GM18498 (cell line): ENCODE results near the gene NFKBIL1.
A peak's percentile ranks its signal among the peaks of the same experiment; 100 is the strongest.
"Not testable (repeated sequence)": the region's sequence is repeated elsewhere in the genome, so short reads cannot be mapped to it uniquely, and the experiment has no call there.

Experiments
- ATAC-seq: cut with Tn5 transposase; IDR thresholded peaks from one replicate; pipeline ENCODE4 v1.9.1; 2021; ENCODE audit warnings: mild to moderate bottlenecking, moderate library complexity; ENCODE audit not compliant: unreplicated experiment

Gene NFKBIL1

GRCh38 chr6:31580438-31580740 lies 33.0 kb downstream of the NFKBIL1 start:
- ATAC-seq, result no peak

DNA sequence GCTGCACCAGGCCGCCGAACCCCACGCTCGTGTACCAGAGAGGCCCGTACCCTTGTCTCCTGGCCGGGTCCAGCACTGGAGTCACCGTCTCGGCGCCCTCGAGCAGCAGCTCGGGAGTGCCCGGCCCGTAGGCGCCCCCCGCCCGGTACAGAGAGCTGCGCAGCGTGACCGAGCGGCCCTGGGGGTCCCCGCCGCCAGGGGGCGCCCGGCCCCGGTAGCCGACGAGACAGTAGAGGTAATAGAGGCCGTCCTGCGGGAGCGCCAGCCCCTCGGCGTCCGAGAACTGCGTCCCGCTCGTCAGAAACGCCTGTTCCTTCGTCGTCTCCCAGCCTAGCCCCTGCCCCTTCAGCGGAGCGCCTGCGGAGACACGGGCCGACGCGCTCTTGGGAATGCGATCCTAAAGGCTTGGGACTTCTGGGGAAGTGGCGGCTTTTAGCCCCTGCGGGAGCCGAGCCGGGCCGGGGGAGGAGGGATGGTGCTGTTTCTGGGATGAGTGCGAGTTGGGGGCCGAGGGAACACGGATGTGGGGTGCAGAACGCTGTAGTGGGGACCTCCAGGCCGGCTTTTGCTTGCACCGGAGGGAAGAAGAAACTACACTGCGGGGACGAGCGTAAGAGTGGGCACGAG lies 33.5 kb downstream of the NFKBIL1 start:
- no peak for ATAC-seq

DNA sequence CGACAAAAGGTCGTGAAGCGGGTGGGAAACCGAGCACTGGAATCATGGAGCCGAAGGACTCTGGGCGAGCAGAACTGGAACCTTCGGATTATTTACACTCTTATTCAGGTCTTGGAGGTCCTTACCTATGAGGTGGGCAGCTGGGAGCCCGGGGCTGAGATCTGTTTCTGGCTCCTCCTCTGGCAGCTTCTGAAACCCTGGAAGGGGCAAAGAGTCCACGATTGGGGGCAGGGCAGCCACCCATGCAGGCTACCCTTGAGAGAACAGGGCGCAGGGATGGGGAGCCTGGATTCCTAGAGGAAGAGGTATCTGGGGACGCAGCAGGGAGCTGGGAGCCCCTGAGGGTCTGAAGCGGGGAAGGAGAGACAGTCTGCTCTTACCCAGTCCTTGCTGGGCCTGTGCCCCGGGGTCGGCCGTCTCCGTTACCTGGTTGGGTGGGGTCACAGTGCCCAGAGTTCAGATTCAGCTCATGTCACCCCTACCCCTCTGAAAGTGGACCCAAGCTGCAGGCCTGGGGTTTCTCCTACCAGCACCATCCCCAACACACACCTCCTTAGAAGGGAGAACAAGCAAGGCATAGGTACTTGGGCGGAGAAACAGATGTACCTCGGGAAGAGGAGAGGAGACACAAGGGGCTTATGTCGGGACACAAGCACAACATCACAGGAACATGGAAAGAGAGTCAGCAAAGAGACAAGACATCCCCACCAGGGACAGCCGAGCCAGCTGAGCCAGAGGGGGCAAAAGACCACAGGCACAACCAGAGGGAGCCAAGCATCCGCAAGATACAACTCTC lies 34.2 kb downstream of the NFKBIL1 start:
- ATAC-seq, result no peak

DNA sequence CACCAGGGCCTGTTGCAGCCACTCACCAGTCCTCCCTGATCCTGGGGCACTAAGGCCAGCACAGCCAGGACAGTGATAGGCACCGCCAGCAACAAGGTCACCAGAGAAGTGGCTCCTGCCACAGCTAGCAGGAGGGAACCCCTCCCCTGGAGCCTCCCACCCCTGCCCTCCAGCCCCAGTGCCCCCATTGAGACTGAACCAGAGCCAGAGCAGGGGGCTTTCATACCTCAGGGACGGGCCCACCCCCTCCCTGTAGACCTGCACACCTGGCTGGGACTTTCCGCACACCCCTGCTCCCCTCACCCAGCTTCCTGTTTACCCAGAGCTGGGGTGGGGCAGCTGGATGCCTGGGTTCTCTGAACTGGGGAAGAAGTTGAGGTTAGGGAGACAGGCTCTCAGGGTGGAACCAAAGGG lies 34.8 kb downstream of the NFKBIL1 start, which contains the start of gene LTB:
Gene LTB (minus strand): TSS at position 195 of the 414 bp plus-strand sequence. CDS start 7 bp downstream, at position 188.
- ATAC-seq, result no peak

GRCh38 chr6:31585491-31585890 lies 38.1 kb downstream of the NFKBIL1 start:
- no peak for ATAC-seq

DNA sequence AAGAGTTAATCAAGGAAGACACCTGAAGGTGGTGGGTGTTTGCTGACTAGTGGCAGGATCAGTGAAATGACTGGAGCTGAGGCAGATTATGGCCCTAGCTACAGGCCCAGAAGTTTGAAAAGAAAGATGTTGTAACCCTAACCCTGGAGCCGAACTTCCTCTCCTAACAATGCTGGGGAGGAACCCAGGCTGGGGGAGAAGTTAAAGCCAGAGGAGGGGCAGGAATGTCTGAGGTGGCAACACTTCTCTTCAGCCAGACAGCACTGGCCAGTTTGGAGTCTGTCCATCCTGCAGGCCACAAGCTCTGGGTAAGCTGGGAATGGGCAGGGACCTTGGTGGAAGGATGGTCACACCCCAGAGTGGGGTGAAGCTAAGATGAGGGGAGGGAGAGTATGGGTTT lies 38.6 kb downstream of the NFKBIL1 start, which contains the start of gene LST1:
Gene LST1 (plus strand): TSS at position 270 of the 400 bp plus-strand sequence. CDS start 1,023 bp downstream, outside the sequence.
- no peak for ATAC-seq

- no peak for ATAC-seq
These were observed 39.3 kb downstream of the NFKBIL1 start for GRCh38 chr6:31586599-31587281.

- no peak for ATAC-seq
These were observed 40.7 kb downstream of the NFKBIL1 start for GRCh38 chr6:31587791-31588777.

DNA sequence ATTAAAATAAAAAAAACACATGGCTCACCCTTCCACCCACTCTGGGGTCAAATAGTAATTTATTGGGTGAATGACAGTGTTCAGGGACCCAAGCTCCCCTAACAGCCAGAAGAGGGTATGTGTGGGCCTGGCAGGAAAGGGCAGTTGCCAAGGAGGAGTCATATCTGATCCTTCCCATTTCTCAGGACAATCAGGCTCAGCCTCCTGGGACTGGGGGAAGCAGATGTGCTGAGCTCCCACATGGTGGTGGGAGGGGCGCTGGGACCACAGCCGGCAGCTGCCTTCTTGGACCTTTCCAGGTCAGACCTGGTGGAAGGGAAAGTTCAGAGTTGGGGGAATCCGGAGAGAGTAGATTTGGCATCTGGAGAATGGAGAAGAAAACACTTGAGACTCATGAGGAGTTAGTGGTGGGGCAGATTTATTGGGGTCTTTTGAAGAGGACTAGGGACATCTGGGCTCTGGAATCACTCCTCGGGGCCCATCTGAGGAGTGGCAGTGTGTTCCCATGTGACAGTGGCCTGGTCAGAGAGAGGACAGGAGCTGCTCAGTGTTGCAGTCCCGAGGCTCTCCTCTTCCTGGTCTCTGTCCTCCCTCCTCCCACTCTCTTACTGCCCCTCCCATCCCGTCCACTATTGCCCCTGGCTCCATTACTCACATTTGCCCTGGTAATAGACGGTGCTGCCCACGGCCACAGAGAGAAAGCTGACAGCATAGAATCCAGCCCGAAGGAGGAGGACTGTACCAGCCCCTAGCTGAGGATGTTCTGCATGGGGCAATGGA lies 41.7 kb downstream of the NFKBIL1 start:
- no peak for ATAC-seq

- not testable (repeated sequence) for ATAC-seq
These were observed 43.3 kb downstream of the NFKBIL1 start for GRCh38 chr6:31590691-31591090.

DNA sequence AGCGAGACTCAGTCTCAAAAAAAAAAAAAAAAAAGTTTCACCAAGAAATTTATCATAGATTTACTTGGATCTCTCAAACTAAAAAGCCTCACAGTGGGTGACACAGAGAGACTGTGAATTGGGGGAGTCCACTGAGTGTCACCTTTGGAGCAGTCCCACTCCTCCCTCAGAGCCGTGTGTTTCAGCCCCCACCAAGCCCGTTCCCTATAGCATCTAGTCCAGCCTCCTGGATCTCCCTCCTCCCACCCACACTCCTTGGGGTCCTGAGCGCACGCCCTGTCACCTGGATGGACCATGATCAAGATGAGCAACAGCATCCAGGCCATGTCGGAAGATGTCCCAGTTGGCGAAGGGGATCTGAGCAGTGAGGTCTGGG lies 45.0 kb downstream of the NFKBIL1 start:
- no peak for ATAC-seq

- ATAC-seq, result peak; percentile 44
These were observed 49.6 kb downstream of the NFKBIL1 start for GRCh38 chr6:31597006-31597405.

DNA sequence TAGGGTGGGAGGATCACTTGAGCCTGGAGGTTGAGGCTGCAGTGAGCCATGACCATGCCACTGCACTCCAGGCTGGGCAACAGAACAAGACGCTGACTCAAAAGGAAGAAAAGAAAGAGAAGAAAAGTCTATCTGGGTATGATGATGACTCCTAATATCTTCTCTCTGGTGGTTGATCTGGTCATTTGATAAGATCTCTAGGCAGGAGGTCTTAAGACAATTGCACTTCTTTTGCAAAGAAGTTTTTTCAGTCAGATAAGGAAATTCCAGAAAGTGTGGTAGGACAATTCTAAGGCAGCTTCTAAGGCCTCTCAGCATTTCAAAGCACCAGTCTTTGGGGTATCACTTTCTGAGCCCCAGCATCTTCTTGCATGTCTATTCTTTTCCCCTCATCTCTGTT lies 59.9 kb downstream of the NFKBIL1 start:
- no peak for ATAC-seq
